GM12878 (cell line): Measurements from ENCODE around the gene ADA. TPM values are rescaled to one million over a fixed set of nuclear protein-coding genes. Genes with fewer than 3 reads are reported as not detected.

Experiments
- ATAC-seq: fragments of 200-7000 bp; cut with Tn5 transposase; 3 replicates; pipeline ENCODE4 v1.9.1; 2020; ENCODE audit warnings: mild to moderate bottlenecking, moderate library complexity
- BruUV-seq: library from RNA; stranded (reverse); fragments of 400-500 nt; replicated peaks from 2 replicates; lab custom pipeline; 2021; lab: Mats Ljungman, UMichigan
- CTCF ChIA-PET: fragments of 300-600 bp; sonication (Branson Sonifier 250); formaldehyde crosslinking; extraction: SDS; loops from one replicate; lab custom pipeline; 2021; ENCODE audit warnings: inconsistent platforms; lab: Yijun Ruan, JAX
- POLR2A ChIA-PET: fragments of 350-600 bp; formaldehyde crosslinking; extraction: SDS; loops from one replicate; lab custom pipeline; 2021; ENCODE audit warnings: inconsistent platforms; lab: Charles Lee
- RAD21 ChIA-PET: fragments of 300-600 bp; sonication (Branson Sonifier 250); formaldehyde crosslinking; loops from one replicate; lab custom pipeline; 2023; ENCODE audit warnings: antibody characterized with exemption; ENCODE audit not compliant: unreplicated experiment; lab: Charles Lee
- SMC1A ChIA-PET: fragments of 300-600 bp; sonication (Branson Sonifier 250); formaldehyde crosslinking; loops from one replicate; lab custom pipeline; 2023; ENCODE audit not compliant: unreplicated experiment, uncharacterized antibody; lab: Charles Lee
- DNase-seq: peaks from one replicate; pipeline ENCODE4 v3.0.0-alpha.2; 2011; ENCODE audit warnings: low read depth, low spot score
- FAIRE-seq: peaks from 3 replicates; lab custom pipeline; 2011; peaks lifted over from hg19 to GRCh38; lab: Jason Lieb, UNC
- H2AFZ ChIP-seq: 2 replicates; pipeline ENCODE4 v1.6.0; 2011; ENCODE audit warnings: low read depth, low read length, control low read depth; ENCODE audit not compliant: control insufficient read depth
- H3K27ac ChIP-seq: 2 replicates; pipeline ENCODE4 v1.5.1; 2011; ENCODE audit warnings: control low read depth; ENCODE audit not compliant: control insufficient read depth, insufficient read depth
- H3K27me3 ChIP-seq, 2 experiments: replicated peaks in 1 of 2; 2 replicates each; pipeline versions ENCODE4 v1.6.0 to v1.6.1; 2011; ENCODE audit warnings: low read length in 1 of 2; ENCODE audit not compliant: control insufficient read depth in 2 of 2, insufficient read depth in 2 of 2
- H3K36me3 ChIP-seq, 2 experiments: 2 replicates each; pipeline ENCODE4 v1.5.1; 2011; ENCODE audit warnings: low read length in 1 of 2; ENCODE audit not compliant: control insufficient read depth in 2 of 2, insufficient read depth in 2 of 2
- H3K4me1 ChIP-seq: 2 replicates; pipeline ENCODE4 v1.6.1; 2011; ENCODE audit warnings: mild to moderate bottlenecking, low read length, moderate library complexity, mixed read lengths; ENCODE audit not compliant: control insufficient read depth, insufficient read depth
- H3K4me2 ChIP-seq: 2 replicates; pipeline ENCODE4 v1.6.0; 2011; ENCODE audit warnings: control low read depth; ENCODE audit not compliant: control insufficient read depth, insufficient read depth
- H3K4me3 ChIP-seq: fragments of 200-600 bp; sonication (generic); 2 replicates; pipeline ENCODE4 v1.5.1; 2016
- H3K79me2 ChIP-seq: 2 replicates; pipeline ENCODE4 v1.6.0; 2011; ENCODE audit warnings: low read length; ENCODE audit not compliant: control insufficient read depth, insufficient read depth
- H3K9ac ChIP-seq: 2 replicates; pipeline ENCODE4 v1.8.0; 2011; ENCODE audit warnings: low read length, control low read depth, mixed read lengths; ENCODE audit not compliant: control insufficient read depth, insufficient read depth
- H3K9me3 ChIP-seq: replicated peaks from 3 replicates; pipeline ENCODE4 v1.5.1; 2011; ENCODE audit warnings: mild to moderate bottlenecking, low read length; ENCODE audit not compliant: control insufficient read depth, insufficient read depth
- H4K20me1 ChIP-seq: 2 replicates; pipeline ENCODE4 v1.6.0; 2011; ENCODE audit not compliant: control insufficient read depth, insufficient read depth
- BMI1 ChIP-seq: fragments of 450-650 bp; IDR thresholded peaks from 2 replicates; pipeline ENCODE4 v1.6.1; 2016; ENCODE audit warnings: mild to moderate bottlenecking, moderate library complexity, borderline replicate concordance
- CBX5 ChIP-seq: sonication (generic); IDR thresholded peaks from 2 replicates; pipeline ENCODE4 v1.6.1; 2016; ENCODE audit warnings: low read depth, moderate library complexity, mild to moderate bottlenecking, inconsistent platforms
- GABPA ChIP-seq: IDR thresholded peaks from 2 replicates; pipeline ENCODE4 v1.6.1; 2014; ENCODE audit warnings: antibody characterized with exemption, low read depth, mild to moderate bottlenecking, inconsistent platforms
- HDAC6 ChIP-seq: fragments of 200-600 bp; sonication (generic); IDR thresholded peaks from one replicate; pipeline ENCODE4 v1.8.0; 2017; ENCODE audit warnings: antibody characterized with exemption; ENCODE audit not compliant: unreplicated experiment
- HDGF ChIP-seq: fragments of 450-650 bp; IDR thresholded peaks from 2 replicates; pipeline ENCODE4 v1.6.1; 2016; ENCODE audit warnings: antibody characterized with exemption
- JUNB ChIP-seq: IDR thresholded peaks from 2 replicates; pipeline ENCODE4 v1.6.1; 2016; ENCODE audit warnings: antibody characterized with exemption, mild to moderate bottlenecking
- MEF2B ChIP-seq: fragments of 450-650 bp; IDR thresholded peaks from 2 replicates; pipeline ENCODE4 v1.6.1; 2018; ENCODE audit warnings: mild to moderate bottlenecking, moderate library complexity; ENCODE audit not compliant: partially characterized antibody, poor library complexity, severe bottlenecking
- MLLT1 ChIP-seq: fragments of 450-650 bp; IDR thresholded peaks from 2 replicates; pipeline ENCODE4 v1.6.1; 2016; ENCODE audit warnings: mild to moderate bottlenecking
- MYB ChIP-seq: fragments of 150-350 bp; IDR thresholded peaks from 2 replicates; pipeline ENCODE4 v1.6.1; 2014; ENCODE audit warnings: mild to moderate bottlenecking, low read depth, low read length, borderline replicate concordance
- MYC ChIP-seq: IDR thresholded peaks from 2 replicates; pipeline ENCODE4 v1.6.1; 2011; ENCODE audit warnings: mild to moderate bottlenecking, low read length, moderate library complexity, inconsistent platforms; ENCODE audit not compliant: insufficient read depth, insufficient replicate concordance, insufficient read length, severe bottlenecking
- POU2F2 ChIP-seq: IDR thresholded peaks from 3 replicates; pipeline ENCODE4 v1.6.1; 2011; ENCODE audit warnings: low read depth, mild to moderate bottlenecking, low read length, borderline replicate concordance
- RAD21 ChIP-seq: IDR thresholded peaks from 2 replicates; pipeline ENCODE4 v1.6.1; 2011; ENCODE audit warnings: mild to moderate bottlenecking, low read depth, low read length, moderate library complexity; ENCODE audit not compliant: insufficient read depth
- SIN3A ChIP-seq: IDR thresholded peaks from 2 replicates; pipeline ENCODE4 v1.6.1; 2012; ENCODE audit warnings: low read depth, low read length, improper control_type of control experiment
- SIX5 ChIP-seq: IDR thresholded peaks from 2 replicates; pipeline ENCODE4 v1.6.1; 2011; ENCODE audit warnings: mild to moderate bottlenecking, low read depth, low read length, moderate library complexity; ENCODE audit not compliant: severe bottlenecking
- SKIL ChIP-seq: fragments of 450-650 bp; IDR thresholded peaks from 2 replicates; pipeline ENCODE4 v1.6.1; 2017; ENCODE audit warnings: mild to moderate bottlenecking, low read depth, inconsistent platforms; ENCODE audit not compliant: poor library complexity, severe bottlenecking
- USF2 ChIP-seq: IDR thresholded peaks from 2 replicates; pipeline ENCODE4 v1.6.1; 2011; ENCODE audit warnings: low read depth, low read length, improper control_type of control experiment, borderline replicate concordance
- ZBED1 ChIP-seq: IDR thresholded peaks from 2 replicates; pipeline ENCODE4 v1.6.1; 2016; ENCODE audit warnings: borderline replicate concordance
- ZNF217 ChIP-seq: fragments of 450-650 bp; IDR thresholded peaks from 2 replicates; pipeline ENCODE4 v1.6.1; 2017; ENCODE audit warnings: antibody characterized with exemption, mild to moderate bottlenecking
- ZNF274 ChIP-seq: IDR thresholded peaks from one replicate; pipeline ENCODE4 v1.8.0; 2011; ENCODE audit not compliant: insufficient read length, insufficient read depth
- WGBS: methylation state at CpG from one replicate; pipeline ENCODE4 v1.1.6; 2016; ENCODE audit warnings: low lambda C conversion rate; ENCODE audit not compliant: insufficient replicate concordance, insufficient coverage; ENCODE audit errors: missing lambda C conversion rate; 5-methylcytosine and 5-hydroxymethylcytosine counted together
- in situ Hi-C: fragments of 300-500 bp; cut with MboI; formaldehyde crosslinking; loops from 9 replicates; pipeline ENCODE4 v1.14.3; 2018; ENCODE audit warnings: mixed read lengths
- intact Hi-C: fragments of 100-400 bp; cut with micrococcal nuclease; formaldehyde crosslinking; loops from one replicate; pipeline ENCODE4 v1.14.2; 2022; ENCODE audit not compliant: unreplicated experiment
- polyA plus RNA-seq, 11 experiments: library from polyadenylated mRNA; depleted of rRNA in 4 of 11; unstranded in 6 of 11; stranded (reverse) in 5 of 11; fragments of >200 nt; fragmentation: Nextera tagmentation in 4 of 11; fragmentation: Illumina TruSeq in 1 of 11; extraction: Ambion mirVana in 4 of 11; extraction: Trizol in 1 of 11; gene quantifications; 1 replicate in 1 of 11; 2 replicates in 10 of 11; pipeline versions ENCODE4 v1.2.1 to v1.2.3, GENCODE V29; 2011 to 2016; ENCODE audit warnings: inconsistent platforms in 2 of 11, missing spikeins in 2 of 11, low read depth in 1 of 11
- total RNA-seq, 4 experiments: library from RNA; depleted of rRNA in 3 of 4; stranded (reverse); fragments of >200 nt in 3 of 4; fragmentation: Illumina TruSeq in 1 of 4; extraction: Trizol in 1 of 4; gene quantifications; 2 replicates each; pipeline versions ENCODE4 v1.2.1 to v1.2.3, GENCODE V29; 2013 to 2021

The ADA gene
- total and polyA plus RNA-seq, 10 of the 15 experiments (the other 5 are each of a cell fraction or from before 2014, with no cell fraction given): 40.9 to 217 (median 90.8) TPM

- TF ChIP-seq GABPA (no peak), SIN3A (no peak), ZNF274 (no peak), MYC (no peak), ZBED1 (no peak), CBX5 (no peak), MYB (no peak), RAD21 (no peak), POU2F2 (no peak), SIX5 (no peak), HDAC6 (no peak)
Measured at GRCh38 chr20:44651684-44652423, at the start of gene ADA (continued).

GRCh38 chr20:44700306-44700705 is 48.8 kb upstream of the ADA start:
- H3K27ac ChIP-seq: no peak overlapping the region
- intact Hi-C loops: no loop called here
- POLR2A ChIA-PET: no interaction called here
- H3K36me3 ChIP-seq: no peaks in the 10 kb centered on the region
- peaks cover 26% of the 10 kb centered on the region for H3K4me1 ChIP-seq
- CTCF ChIA-PET: interaction anchor here (0.8 kb wide), 1 partner anchor 11 kb away, joined by 4 read pairs; no protein-coding TSS in a partner anchor
- no peak overlapping the region for H3K4me3 ChIP-seq
- in situ Hi-C loops: no loop called here
- no TSS peak for BruUV-seq
- FAIRE-seq (no peak), DNase-seq (no peak), ATAC-seq (no peak)
- no peaks in the 10 kb centered on the region; a peak in 1 of 4 replicates for H3K27me3 ChIP-seq
- H3K9ac ChIP-seq: no peak overlapping the region
- 77% methylated on average over 11 of the region's 11 CpGs for WGBS
- SMC1A ChIA-PET: interaction anchor here (0.7 kb wide), 1 partner anchor 17 kb away, joined by 7 read pairs; no protein-coding TSS in a partner anchor
- H3K4me2 ChIP-seq: no peak overlapping the region
- H2AFZ ChIP-seq: no peak overlapping the region
- no peaks in the 10 kb centered on the region for H3K79me2 ChIP-seq
- RAD21 ChIA-PET: no interaction called here
- no peaks in the 10 kb centered on the region for H4K20me1 ChIP-seq
- no peaks in the 10 kb centered on the region for H3K9me3 ChIP-seq
- no peak for TF ChIP-seq MEF2B
- TF ChIP-seq ZNF217: no peak
- no peak for TF ChIP-seq BMI1
- no peak for TF ChIP-seq USF2
- TF ChIP-seq HDAC6: no peak
- no peak for TF ChIP-seq MLLT1
- no peak for TF ChIP-seq JUNB
- no peak for TF ChIP-seq ZBED1
- TF ChIP-seq HDGF: no peak
- no peak for TF ChIP-seq SKIL
